Activated T-cell treated with anti-CD3 and anti-CD28 coated beads, Interleukin-2, amount 50 U/mL, for 72 hours (primary cell): Measurements from ENCODE around the gene RCN1. TPM values are rescaled to one million over a fixed set of nuclear protein-coding genes. Genes with fewer than 3 reads are reported as not detected.
A peak's percentile ranks its signal among the peaks of the same experiment; 100 is the strongest.
"Not testable (repeated sequence)": the region's sequence is repeated elsewhere in the genome, so short reads cannot be mapped to it uniquely, and the experiment has no call there.

Experiments used
- ATAC-seq, 2 donors: fragments of 150-1000 bp; cut with Tn5 transposase; replicated peaks in 1 of 2; 2 replicates each; pipeline ENCODE4 v1.10.0; 2021; ENCODE audit warnings: moderate library complexity in 2 of 2, mild to moderate bottlenecking in 1 of 2
- DNase-seq, 2 donors: peaks; one replicate each; pipeline ENCODE4 v3.0.0; 2021 to 2022; ENCODE audit warnings: mixed read lengths in 1 of 2
- H3K27ac Mint-ChIP-seq: one replicate; pipeline ENCODE4 v1.8.0; 2022; ENCODE audit warnings: mild to moderate bottlenecking, moderate library complexity, mixed read lengths
- H3K27me3 Mint-ChIP-seq: one replicate; pipeline ENCODE4 v1.8.0; 2022; ENCODE audit warnings: low read depth, mixed read lengths
- H3K36me3 Mint-ChIP-seq, 2 donors: one replicate each; pipeline ENCODE4 v1.8.0; 2022; ENCODE audit warnings: mixed read lengths in 2 of 2, mild to moderate bottlenecking in 1 of 2; ENCODE audit not compliant: insufficient read depth in 2 of 2
- H3K4me1 Mint-ChIP-seq: one replicate; pipeline ENCODE4 v1.8.0; 2022; ENCODE audit warnings: low read depth, mixed read lengths
- H3K4me3 Mint-ChIP-seq, 2 donors: one replicate each; pipeline ENCODE4 v1.8.0; 2022; ENCODE audit warnings: mild to moderate bottlenecking in 2 of 2, mixed read lengths in 2 of 2, moderate library complexity in 2 of 2
- H3K9me3 Mint-ChIP-seq, 2 donors: one replicate each; pipeline ENCODE4 v1.8.0; 2022; ENCODE audit warnings: mixed read lengths in 2 of 2
- total RNA-seq, 2 donors: library from RNA; stranded (reverse); gene quantifications; one replicate each; pipeline ENCODE4 v1.2.3, GENCODE V29; 2022

Gene RCN1
- total RNA-seq, 2 donors from 2014 or later = 28.4 to 35.9 TPM

DNA sequence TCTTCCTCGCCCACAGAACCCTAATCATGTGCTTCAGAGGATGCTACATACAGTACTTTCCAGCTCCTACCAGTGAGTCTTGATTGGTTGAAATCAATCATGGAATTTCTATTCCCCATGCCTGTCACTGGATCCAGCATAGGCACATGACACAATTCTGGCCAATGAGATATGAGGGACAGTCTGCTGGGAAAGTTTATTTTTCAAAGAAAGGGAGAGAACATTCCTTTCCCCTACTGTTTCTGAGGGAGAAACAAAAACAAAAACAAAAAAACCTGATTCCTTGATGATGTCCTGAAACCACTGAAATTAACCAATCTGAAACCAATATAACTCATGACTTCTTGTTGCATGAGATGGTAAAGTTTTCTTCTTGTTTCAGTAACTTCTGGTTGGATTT lies 3.3 kb upstream of the RCN1 start:
- peaks cover 50% of the 10 kb centered on the region for H3K27me3 Mint-ChIP-seq
- no peak overlapping the region for H3K27ac Mint-ChIP-seq
- H3K4me1 Mint-ChIP-seq = peaks cover 25% of the 10 kb centered on the region
- no peaks in the 10 kb centered on the region for H3K9me3 Mint-ChIP-seq
- peaks cover 0 to 2% of the 10 kb centered on the region in 2 donors for H3K36me3 Mint-ChIP-seq
- no peak for DNase-seq
- no peak for ATAC-seq
- peak overlapping the region; percentile 32 to 68 for H3K4me3 Mint-ChIP-seq

- peak overlapping the region; percentile 76 for H3K27ac Mint-ChIP-seq
- H3K4me3 Mint-ChIP-seq = peak overlapping the region; percentile 32 to 68
- DNase-seq = peak; percentile 32 to 36
- no peaks in the 10 kb centered on the region for H3K9me3 Mint-ChIP-seq
- H3K36me3 Mint-ChIP-seq = peaks cover 0 to 4% of the 10 kb centered on the region in 2 donors
- peak; percentile 65 to 70 for ATAC-seq
- peaks cover 32% of the 10 kb centered on the region for H3K4me1 Mint-ChIP-seq
- H3K27me3 Mint-ChIP-seq = peaks cover 43% of the 10 kb centered on the region
These were observed 2.5 kb upstream of the RCN1 start for GRCh38 chr11:32088117-32088941.

DNA sequence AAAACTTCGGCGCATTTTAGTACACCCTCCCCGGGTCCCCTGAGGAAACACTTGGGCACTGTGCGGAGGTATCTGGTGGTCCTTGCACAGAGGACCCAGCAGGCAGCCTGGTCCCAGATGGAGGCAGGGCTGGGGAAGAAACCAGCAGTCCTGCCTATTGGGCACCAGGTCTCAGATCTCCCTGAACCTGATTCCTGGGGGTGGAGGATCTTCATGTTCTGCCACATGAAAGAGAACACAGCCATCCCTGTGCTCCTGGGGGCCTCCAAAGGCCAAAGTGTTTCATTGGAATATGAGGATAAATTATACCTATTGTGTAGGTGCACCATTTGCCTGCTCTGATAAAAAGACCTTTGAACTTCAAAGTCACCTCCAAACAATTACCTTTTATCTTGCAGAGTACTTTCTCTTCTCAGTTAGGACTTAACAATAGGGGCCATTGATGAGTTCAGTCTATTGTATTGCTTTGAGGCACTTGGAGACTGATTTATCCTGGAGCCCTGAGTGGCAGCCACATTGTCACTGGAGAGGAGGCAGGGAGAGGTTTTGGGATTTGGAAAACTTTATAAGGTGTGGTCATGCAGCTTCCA lies 1.8 kb downstream of the RCN1 start:
- Mint-ChIP-seq H3K4me1 (peaks cover 24% of the 10 kb centered on the region), H3K36me3 (peaks cover 4 to 7% of the 10 kb centered on the region in 2 donors), H3K9me3 (no peaks in the 10 kb centered on the region), H3K4me3 (peak overlapping the region; percentile 83 to 85), H3K27me3 (peaks cover 6% of the 10 kb centered on the region), H3K27ac (peak overlapping the region; percentile 82)
- ATAC-seq = no peak
- DNase-seq = no peak

GRCh38 chr11:32094923-32095322 lies 4.0 kb downstream of the RCN1 start:
- Mint-ChIP-seq H3K4me1 (peaks cover 8% of the 10 kb centered on the region), H3K36me3 (peaks cover 19 to 22% of the 10 kb centered on the region in 2 donors), H3K4me3 (no peak overlapping the region), H3K27me3 (no peaks in the 10 kb centered on the region), H3K27ac (no peak overlapping the region), H3K9me3 (peaks cover 0 to 2% of the 10 kb centered on the region in 2 donors)
- no peak for DNase-seq
- no peak for ATAC-seq

- H3K27me3 Mint-ChIP-seq = no peaks in the 10 kb centered on the region
- H3K36me3 Mint-ChIP-seq = peaks cover 15 to 26% of the 10 kb centered on the region in 2 donors
- H3K4me3 Mint-ChIP-seq = no peak overlapping the region
- H3K4me1 Mint-ChIP-seq = peaks cover 4% of the 10 kb centered on the region
- ATAC-seq = peak in 1 of 2 donors; percentile 57
- no peak for DNase-seq
- peaks cover 0 to 2% of the 10 kb centered on the region in 2 donors for H3K9me3 Mint-ChIP-seq
- no peak overlapping the region for H3K27ac Mint-ChIP-seq
These were observed 7.4 kb downstream of the RCN1 start for GRCh38 chr11:32098142-32098903.

DNA sequence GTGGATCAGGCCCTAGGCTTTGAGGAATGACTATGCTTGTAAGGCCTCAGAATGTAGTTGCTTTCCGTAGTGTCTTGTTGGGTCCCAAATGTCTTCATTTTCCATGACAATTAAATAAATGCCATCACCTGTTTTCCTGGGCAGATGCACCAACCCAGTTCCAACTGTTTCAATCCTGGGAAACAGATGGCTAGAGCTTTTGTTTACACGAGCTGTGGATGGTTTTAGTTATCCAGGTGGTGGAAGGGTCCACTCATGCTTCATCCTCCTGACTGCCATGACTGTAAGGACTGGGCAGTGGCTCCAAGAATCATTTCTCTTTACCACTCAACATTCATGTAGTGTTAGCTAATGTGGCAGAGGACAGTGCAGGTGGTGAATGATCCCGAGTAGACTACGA lies 8.6 kb downstream of the RCN1 start:
- peaks cover 15 to 26% of the 10 kb centered on the region in 2 donors for H3K36me3 Mint-ChIP-seq
- H3K27ac Mint-ChIP-seq = no peak overlapping the region
- no peak overlapping the region for H3K4me3 Mint-ChIP-seq
- no peaks in the 10 kb centered on the region for H3K27me3 Mint-ChIP-seq
- ATAC-seq = no peak
- H3K4me1 Mint-ChIP-seq = peaks cover 4% of the 10 kb centered on the region
- H3K9me3 Mint-ChIP-seq = peaks cover 0 to 2% of the 10 kb centered on the region in 2 donors
- no peak for DNase-seq

- no peak for DNase-seq
- Mint-ChIP-seq H3K27me3 (no peaks in the 10 kb centered on the region), H3K4me3 (no peak overlapping the region)
These were observed 9.6 kb downstream of the RCN1 start for GRCh38 chr11:32100495-32100894.

DNA sequence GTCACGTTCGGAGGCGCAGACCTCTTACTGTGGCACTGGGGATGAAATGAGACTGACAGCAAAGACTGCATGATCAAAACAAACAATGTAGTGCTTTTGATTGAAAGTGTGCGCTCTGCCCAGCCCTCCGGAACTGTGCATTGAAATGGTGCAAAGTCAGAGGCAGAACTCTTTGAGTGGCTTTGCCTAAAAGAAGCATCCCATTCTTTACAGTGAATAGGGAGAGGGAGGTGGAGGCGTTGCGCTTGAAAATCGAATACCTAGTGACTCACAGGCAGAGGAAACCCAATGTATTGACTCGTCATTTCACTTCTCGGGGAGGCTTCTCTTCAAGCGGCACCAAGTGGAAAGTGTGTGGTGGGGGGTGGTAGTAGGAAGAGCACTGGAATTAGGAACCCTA lies 10.9 kb downstream of the RCN1 start:
- no peaks in the 10 kb centered on the region for H3K27me3 Mint-ChIP-seq
- peaks cover 0 to 2% of the 10 kb centered on the region in 2 donors for H3K9me3 Mint-ChIP-seq
- no peak overlapping the region for H3K4me3 Mint-ChIP-seq
- DNase-seq (no peak), ATAC-seq (no peak)
- no peak overlapping the region for H3K27ac Mint-ChIP-seq
- H3K36me3 Mint-ChIP-seq = peaks cover 15 to 26% of the 10 kb centered on the region in 2 donors
- peaks cover 4% of the 10 kb centered on the region for H3K4me1 Mint-ChIP-seq

More at GRCh38 chr11:32100495-32100894, 9.6 kb downstream of the RCN1 start:
- Mint-ChIP-seq H3K9me3 (peaks cover 0 to 2% of the 10 kb centered on the region in 2 donors), H3K4me1 (peaks cover 4% of the 10 kb centered on the region), H3K27ac (no peak overlapping the region), H3K36me3 (peaks cover 15 to 26% of the 10 kb centered on the region in 2 donors)
- ATAC-seq = no peak

- H3K4me1 Mint-ChIP-seq = peaks cover 11% of the 10 kb centered on the region
- peaks cover 7 to 18% of the 10 kb centered on the region in 2 donors for H3K36me3 Mint-ChIP-seq
- H3K9me3 Mint-ChIP-seq, H3K27ac Mint-ChIP-seq, H3K27me3 Mint-ChIP-seq, DNase-seq, ATAC-seq, H3K4me3 Mint-ChIP-seq: not testable (repeated sequence)
These were observed 12.3 kb downstream of the RCN1 start for GRCh38 chr11:32103121-32103719.

DNA sequence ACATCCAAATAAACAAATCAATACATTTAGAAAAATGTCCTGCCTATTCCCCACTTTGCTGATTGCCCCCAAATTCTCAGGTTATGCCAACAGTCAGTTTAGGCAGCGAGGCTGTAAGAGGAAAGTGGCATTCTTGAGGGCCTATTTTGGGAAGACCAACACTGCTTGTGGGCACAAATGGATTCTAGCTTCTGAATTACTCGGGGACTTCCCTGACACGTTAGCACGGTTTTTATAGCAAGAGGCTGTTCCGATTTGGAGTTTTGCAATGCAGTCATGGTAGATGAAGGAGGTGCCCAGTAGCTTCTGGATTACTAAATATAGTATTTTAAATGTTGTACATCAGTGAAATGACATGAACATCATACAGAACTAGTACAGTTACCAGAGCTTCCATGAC lies 13.1 kb downstream of the RCN1 start:
- Mint-ChIP-seq H3K4me3 (no peak overlapping the region), H3K36me3 (peaks cover 5 to 11% of the 10 kb centered on the region in 2 donors), H3K9me3 (no peaks in the 10 kb centered on the region), H3K4me1 (peaks cover 11% of the 10 kb centered on the region), H3K27me3 (no peaks in the 10 kb centered on the region), H3K27ac (no peak overlapping the region)
- ATAC-seq = no peak
- no peak for DNase-seq

DNA sequence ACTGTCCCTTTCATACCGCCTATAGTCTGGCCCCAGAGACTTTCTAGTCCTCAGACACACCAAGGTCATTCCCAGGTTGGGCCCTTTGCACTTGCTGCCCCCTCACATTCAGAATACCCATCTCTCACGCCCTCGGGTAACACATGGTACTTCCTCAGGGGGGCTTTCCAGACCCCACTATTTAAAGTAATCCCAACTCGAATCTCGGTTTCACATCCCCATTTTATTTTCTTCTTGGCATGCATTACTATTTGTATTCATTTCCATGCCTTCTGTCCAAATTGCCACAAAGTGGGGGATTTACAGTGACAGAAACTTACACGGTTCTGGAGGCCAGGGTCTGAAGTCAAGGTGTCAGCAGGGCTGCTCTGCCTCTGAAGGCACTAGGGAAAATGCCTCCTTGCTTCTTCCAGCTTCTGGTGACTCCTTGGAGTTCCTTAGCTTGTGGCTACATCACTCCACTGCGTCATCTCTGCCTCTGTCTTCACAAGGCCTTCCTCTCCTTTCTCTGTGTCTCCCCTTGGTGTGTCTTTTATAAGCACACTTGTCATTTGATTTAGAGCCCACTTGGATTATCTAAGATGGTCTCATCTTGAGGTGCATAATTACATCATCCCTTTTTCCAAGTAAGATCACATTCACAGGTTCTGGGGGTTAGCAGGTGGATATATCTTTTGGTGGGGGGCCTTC lies 15.1 kb downstream of the RCN1 start:
- DNase-seq (no peak), ATAC-seq (no peak)
- Mint-ChIP-seq H3K4me3 (no peak overlapping the region), H3K27me3 (no peaks in the 10 kb centered on the region), H3K36me3 (peaks cover 0 to 5% of the 10 kb centered on the region in 2 donors), H3K9me3 (no peaks in the 10 kb centered on the region), H3K27ac (no peak overlapping the region), H3K4me1 (peaks cover 11% of the 10 kb centered on the region)

DNA sequence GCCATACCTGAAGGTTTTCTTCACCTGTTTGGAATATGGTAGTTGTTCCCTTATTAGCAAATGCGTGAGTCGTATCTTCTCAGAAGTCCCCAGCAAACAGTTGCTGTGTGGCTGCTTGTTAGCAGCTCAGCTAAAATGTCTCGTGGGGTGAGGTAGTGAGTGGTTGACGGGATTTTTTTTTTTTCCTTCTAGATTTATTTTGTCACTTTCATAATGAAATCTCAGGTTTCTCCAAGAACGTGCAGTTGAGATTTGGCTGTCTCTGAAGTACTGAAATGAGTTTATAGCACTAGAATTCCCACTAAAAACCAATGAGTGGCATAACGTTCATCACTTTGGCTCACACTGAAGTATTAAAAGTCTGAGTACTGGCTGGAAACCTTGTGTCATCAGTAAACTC lies 16.8 kb downstream of the RCN1 start:
- peaks cover 0 to 5% of the 10 kb centered on the region in 2 donors for H3K36me3 Mint-ChIP-seq
- peak in 1 of 2 donors; percentile 38 for ATAC-seq

More for the DNA sequence above, 16.8 kb downstream of the RCN1 start:
- Mint-ChIP-seq H3K9me3 (no peaks in the 10 kb centered on the region), H3K4me1 (peaks cover 8% of the 10 kb centered on the region), H3K4me3 (no peak overlapping the region), H3K27ac (no peak overlapping the region), H3K27me3 (peaks cover under 1% of the 10 kb centered on the region)
- no peak for DNase-seq
